ENCODE results near the gene RTN4RL1. TPM values are rescaled to one million over a fixed set of nuclear protein-coding genes. Genes with fewer than 3 reads are reported as not detected.

RTN4RL1 gene
- total RNA-seq, 1 donor from 2014 or later: 50.3 TPM

DNA sequence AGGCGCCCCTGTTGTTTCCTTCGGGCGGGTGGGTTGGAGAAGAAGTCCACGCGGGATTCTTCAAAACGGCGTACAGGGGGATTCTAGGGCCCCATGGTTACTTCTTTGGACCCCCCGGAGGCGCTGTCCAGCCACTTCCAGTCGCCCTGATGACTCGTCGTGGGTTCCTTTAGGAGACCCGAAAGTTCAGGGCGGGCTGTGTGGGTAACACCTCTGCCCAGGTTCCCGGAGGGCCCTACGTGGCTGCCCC is 29.1 kb upstream of the RTN4RL1 start:
- Mint-ChIP-seq H3K4me3 (ENCODE audit: unreplicated experiment) (peak overlapping the region; percentile 74), H3K27me3 (ENCODE audit: unreplicated experiment) (peaks cover 9% of the 10 kb centered on the region)

DNA sequence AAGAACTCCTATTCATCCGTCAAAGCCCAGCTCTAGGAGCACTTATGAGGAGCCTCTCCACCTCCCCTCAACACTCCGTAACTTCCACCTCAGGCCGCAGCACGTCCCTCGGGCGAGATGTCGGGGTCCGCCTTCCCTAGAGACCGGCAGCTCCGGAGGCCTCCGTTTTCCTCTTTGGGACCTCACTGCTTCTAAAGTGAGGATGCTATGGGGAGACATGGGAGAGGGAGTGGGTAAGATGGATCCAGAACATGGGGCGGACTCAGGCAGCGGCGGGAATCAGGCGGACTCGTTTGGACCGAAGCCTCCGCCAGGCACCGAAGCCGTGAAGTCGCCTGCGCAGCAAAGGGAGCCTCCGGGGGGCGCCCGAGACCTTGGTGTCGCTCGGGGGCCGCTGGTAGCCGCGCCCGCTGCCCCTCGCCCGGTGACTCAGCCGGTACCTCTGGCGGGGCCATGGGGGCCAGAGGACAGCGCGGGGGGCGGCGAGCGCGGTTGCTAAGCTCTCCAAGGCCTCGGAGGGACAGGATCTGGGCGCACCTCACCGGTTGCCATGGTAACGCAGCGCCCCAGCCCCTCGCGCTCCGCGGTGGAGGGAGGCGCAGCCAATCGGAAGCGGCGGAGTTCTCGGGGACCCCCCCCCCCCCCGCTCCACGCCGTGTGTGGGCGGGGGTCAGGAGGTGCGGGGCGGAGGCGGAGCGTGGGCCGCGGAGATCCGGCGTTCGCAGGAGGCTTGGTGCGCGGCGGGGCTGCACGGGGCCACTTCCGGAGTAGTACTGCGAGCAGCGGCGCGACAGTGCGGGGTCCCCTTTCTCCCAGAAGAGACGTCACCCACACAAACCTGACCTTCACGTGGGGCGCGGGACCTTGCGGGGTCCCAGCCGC is 28.5 kb upstream of the RTN4RL1 start:
- DNase-seq: peak; percentile 82
- Mint-ChIP-seq H3K27me3 (ENCODE audit: unreplicated experiment) (peaks cover 12% of the 10 kb centered on the region), H3K4me3 (ENCODE audit: unreplicated experiment) (peak overlapping the region; percentile 75), H3K27ac (ENCODE audit: unreplicated experiment) (no peak overlapping the region), H3K36me3 (ENCODE audit: unreplicated experiment) (no peaks in the 10 kb centered on the region), H3K4me1 (ENCODE audit: low read depth, unreplicated experiment) (peaks cover 3% of the 10 kb centered on the region), H3K9me3 (ENCODE audit: unreplicated experiment) (peaks cover 9% of the 10 kb centered on the region)
- TF ChIP-seq, protein P1, sequence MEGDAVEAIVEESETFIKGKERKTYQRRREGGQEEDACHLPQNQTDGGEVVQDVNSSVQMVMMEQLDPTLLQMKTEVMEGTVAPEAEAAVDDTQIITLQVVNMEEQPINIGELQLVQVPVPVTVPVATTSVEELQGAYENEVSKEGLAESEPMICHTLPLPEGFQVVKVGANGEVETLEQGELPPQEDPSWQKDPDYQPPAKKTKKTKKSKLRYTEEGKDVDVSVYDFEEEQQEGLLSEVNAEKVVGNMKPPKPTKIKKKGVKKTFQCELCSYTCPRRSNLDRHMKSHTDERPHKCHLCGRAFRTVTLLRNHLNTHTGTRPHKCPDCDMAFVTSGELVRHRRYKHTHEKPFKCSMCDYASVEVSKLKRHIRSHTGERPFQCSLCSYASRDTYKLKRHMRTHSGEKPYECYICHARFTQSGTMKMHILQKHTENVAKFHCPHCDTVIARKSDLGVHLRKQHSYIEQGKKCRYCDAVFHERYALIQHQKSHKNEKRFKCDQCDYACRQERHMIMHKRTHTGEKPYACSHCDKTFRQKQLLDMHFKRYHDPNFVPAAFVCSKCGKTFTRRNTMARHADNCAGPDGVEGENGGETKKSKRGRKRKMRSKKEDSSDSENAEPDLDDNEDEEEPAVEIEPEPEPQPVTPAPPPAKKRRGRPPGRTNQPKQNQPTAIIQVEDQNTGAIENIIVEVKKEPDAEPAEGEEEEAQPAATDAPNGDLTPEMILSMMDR (IDR thresholded peaks at IDR 0.05; ENCODE audit: partially characterized antibody, unreplicated experiment): peak; percentile 64

More for the DNA sequence above, 29.1 kb upstream of the RTN4RL1 start:
- Mint-ChIP-seq H3K4me1 (ENCODE audit: low read depth, unreplicated experiment) (peaks cover under 1% of the 10 kb centered on the region), H3K27ac (ENCODE audit: unreplicated experiment) (no peak overlapping the region), H3K9me3 (ENCODE audit: unreplicated experiment) (peaks cover 6% of the 10 kb centered on the region), H3K36me3 (ENCODE audit: unreplicated experiment) (no peaks in the 10 kb centered on the region)
- DNase-seq: no peak
- TF ChIP-seq, protein P1 (IDR thresholded peaks at IDR 0.05; ENCODE audit: partially characterized antibody, unreplicated experiment): no peak

DNA sequence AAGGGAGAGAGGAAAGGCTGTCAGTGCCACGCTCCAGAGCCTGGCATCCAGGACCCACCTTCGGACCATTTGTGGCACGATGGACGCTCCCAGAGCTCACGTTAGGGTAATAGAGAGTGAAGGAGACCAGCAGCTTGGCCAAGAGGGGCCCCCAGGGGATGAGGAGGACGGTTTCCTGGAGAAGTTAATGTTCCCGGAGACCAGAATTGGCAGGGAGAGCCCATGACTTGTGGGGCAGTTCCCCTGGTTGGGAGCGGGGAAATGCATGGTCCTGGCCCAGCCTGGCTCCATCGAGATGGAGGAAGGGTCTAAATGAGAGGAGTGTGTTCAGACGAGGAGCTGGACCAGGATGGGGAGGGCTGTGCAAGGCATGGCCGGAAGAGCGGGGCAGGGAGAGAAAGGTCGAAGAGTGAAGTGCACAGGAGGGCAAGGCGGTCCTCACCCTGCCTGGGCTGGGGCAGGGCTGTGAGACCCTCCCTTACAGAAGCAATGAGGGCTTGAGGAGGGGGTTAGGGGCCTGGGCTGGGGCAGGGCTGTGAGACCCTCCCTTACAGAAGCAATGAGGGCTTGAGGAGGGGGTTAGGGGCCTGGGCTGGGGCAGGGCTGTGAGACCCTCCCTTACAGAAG is 26.9 kb upstream of the RTN4RL1 start:
- no peak for DNase-seq
- no peak overlapping the region for H3K27ac Mint-ChIP-seq (ENCODE audit: unreplicated experiment)
- peak overlapping the region; percentile 25 for H3K4me3 Mint-ChIP-seq (ENCODE audit: unreplicated experiment)
- H3K9me3 Mint-ChIP-seq (ENCODE audit: unreplicated experiment): peaks cover 9% of the 10 kb centered on the region
- TF ChIP-seq, protein P1 (IDR thresholded peaks at IDR 0.05; ENCODE audit: partially characterized antibody, unreplicated experiment): no peak
- no peaks in the 10 kb centered on the region for H3K36me3 Mint-ChIP-seq (ENCODE audit: unreplicated experiment)
- H3K27me3 Mint-ChIP-seq (ENCODE audit: unreplicated experiment): peaks cover 14% of the 10 kb centered on the region
- H3K4me1 Mint-ChIP-seq (ENCODE audit: low read depth, unreplicated experiment): peaks cover 3% of the 10 kb centered on the region

DNA sequence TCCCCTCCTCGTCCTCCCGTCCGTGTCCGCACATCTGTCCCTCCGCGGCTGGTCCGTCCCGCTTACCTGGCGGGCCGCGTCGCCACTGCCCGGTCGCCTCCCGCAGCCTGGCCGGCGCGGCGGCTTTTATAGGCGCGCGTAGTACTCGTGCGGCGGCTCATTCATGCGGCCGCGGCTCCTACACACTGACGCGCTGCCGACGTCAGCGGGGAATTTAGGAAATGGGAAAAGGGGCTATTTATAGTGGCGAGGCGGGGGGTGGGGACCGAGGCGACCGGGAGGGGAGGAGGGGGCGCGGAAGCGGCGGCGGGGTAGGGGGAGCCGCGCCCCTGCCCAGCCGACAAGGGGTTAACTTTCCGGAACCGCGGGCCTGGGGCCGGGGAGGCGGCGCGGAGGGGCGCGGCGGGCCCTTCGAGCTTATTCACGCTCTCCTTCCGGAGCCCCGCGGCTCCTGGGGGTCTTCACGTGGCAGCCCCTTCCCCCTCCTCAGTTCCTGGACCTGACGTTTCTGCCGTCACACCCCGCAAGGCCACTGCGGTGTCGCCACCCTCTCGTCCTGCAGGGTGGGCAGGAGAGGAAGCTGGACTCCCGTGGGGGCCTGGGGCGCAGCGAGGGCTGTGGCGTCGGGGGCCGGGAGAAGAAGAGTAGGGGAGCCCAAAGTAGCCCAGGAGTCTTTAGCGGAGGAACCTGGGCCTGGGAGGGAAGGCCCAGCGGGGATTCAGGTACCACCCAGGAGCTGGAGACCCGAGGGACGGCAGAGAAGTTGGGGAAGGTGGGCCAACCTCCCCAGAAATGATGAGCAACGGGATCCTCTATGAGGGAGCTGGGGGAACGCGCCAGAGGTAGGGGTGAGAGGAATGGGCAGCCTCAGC is 26.2 kb upstream of the RTN4RL1 start:
- peaks cover 3% of the 10 kb centered on the region for H3K4me1 Mint-ChIP-seq (ENCODE audit: low read depth, unreplicated experiment)
- TF ChIP-seq, protein P1 (IDR thresholded peaks at IDR 0.05; ENCODE audit: partially characterized antibody, unreplicated experiment): no peak
- no peaks in the 10 kb centered on the region for H3K36me3 Mint-ChIP-seq (ENCODE audit: unreplicated experiment)
- peaks cover 9% of the 10 kb centered on the region for H3K9me3 Mint-ChIP-seq (ENCODE audit: unreplicated experiment)
- H3K27me3 Mint-ChIP-seq (ENCODE audit: unreplicated experiment): peaks cover 14% of the 10 kb centered on the region
- H3K27ac Mint-ChIP-seq (ENCODE audit: unreplicated experiment): no peak overlapping the region
- H3K4me3 Mint-ChIP-seq (ENCODE audit: unreplicated experiment): peak overlapping the region; percentile 25
- peak; percentile 46 for DNase-seq

Data from glutamatergic neuron (in vitro differentiated cells).